EH (cell line): ENCODE results near the gene CADM4.
"Not testable (repeated sequence)": the region's sequence is repeated elsewhere in the genome, so short reads cannot be mapped to it uniquely, and the experiment has no call there.

Source experiments
- DNase-seq: peaks from one replicate; pipeline ENCODE4 v3.0.0-alpha.2; 2015; ENCODE audit warnings: low read depth

The CADM4 gene

DNA sequence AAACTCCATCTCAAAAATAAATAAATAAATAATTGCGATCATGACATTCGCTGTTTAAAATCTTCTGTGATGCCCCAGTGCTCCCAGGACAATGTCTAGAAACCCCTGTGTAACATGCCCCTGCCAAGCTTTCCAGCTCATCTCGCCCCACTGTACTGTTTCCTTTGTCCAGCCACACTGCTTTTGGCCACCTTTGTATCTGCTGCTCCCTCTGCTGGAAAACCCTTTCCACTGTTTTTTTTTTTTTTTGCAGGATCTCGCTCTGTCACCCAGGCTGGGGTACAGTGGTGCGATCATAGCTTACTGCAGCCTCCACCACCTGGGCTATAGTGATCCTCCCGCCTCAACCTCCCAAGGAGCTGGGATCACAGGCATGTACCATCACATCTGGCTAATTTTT lies 22.8 kb upstream of the CADM4 start:
- peak; percentile 30 for DNase-seq

DNA sequence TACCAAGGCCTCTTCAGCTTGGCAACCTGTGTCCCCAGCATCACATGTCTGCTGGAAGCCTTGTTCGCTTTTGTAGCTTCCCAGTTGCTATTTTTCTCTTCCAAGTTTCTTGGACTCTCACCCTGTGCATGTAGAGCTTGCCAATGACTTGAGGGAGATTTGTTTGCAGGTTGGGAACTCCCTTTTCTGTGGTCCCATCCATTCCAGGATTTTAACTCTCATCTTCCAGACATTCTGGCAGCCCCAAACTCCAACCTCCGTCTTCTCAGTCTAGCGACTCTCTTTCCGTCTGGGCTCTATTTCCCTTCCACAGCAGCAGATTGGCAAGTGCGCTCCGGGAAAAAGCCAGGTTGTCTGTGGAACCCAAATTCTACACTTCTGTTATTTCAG lies 21.3 kb upstream of the CADM4 start:
- DNase-seq = no peak

DNA sequence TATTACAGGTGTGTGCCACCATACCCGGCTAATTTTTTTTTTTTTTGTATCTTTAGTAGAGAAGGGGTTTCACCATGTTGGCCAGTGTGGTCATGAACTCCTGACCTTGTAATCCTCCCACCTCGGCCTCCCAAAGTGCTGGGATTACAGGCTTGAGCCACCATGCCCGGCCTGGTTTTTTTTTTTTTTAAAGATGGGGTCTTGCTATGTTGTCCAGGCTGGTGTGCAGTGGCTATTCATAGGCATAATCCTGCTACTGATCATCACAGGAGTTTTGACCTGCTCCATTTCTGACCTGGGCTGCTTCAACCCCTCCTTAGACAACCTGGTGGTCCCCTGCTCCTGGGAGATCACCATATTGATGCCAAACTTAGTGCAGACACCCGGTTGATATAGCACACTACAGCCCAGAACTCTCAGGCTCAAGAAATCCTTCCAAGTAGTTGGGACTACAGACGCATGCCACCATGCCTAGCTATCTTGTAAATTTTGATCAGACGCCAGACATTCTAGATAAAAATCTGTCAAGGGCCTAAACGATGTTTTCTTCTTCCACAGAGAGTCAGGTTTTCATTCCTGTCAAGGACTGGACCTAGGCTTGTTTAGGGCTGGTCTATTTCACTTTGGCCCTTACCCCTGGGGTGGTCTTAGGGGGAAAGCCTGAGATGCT lies 20.8 kb upstream of the CADM4 start:
- no peak for DNase-seq

DNA sequence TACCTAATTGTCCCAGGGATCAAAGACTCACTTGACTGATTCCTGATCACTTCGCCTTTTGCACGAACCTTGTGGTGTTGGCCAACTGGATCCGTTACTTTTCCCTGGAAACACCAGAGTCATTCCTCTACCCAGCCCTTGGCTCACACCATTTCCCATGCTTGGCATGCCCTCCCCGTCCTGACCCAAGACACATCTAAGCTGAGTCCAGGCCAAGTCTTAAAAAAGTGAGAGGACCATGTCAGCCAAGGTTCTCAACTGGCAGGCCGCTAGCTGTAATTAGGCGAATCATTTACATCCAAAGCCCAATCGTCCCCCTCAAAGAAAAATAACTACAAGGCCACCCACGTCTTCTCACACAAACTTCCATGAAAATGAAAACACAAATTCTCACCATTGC lies 18.8 kb upstream of the CADM4 start:
- no peak for DNase-seq

DNA sequence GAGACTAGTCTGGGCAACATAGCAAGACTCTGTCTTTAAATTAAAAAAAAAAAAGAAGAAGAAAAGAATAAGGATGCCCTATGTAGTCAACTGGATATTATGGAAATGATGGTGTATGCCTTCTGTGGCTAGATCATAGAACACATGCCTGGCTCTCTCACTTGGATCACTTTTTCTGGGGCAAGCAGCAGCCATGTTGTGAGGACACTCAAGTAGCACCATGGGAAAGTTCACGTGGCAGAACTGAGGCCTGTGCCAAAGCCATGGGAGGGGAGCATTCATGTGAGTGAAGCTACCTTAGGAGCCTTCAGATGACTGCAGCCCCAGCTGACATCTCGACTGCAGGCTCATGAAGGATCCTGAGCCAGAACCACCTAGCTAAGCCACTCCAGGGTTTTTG lies 18.4 kb upstream of the CADM4 start:
- DNase-seq = no peak

DNA sequence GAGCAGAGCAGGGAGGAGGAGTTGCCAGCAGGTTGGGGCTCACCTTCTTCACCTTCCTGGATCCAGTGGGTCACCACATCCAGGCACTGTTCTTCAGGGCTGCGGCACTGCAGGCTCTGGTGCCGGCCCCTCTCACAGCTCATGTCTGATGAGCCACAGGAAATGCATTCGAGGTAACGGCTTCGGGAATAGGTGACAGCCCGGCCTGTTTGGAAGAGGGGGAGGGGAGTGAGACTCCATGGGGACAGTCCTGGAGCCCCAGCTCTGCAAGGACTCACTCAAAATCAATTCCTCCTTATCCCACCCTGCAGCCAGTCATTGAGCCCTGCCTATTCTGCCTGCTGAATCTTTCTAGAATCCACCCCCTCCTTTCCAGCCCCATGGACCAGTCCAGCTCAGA lies 16.8 kb upstream of the CADM4 start:
- DNase-seq = no peak

DNA sequence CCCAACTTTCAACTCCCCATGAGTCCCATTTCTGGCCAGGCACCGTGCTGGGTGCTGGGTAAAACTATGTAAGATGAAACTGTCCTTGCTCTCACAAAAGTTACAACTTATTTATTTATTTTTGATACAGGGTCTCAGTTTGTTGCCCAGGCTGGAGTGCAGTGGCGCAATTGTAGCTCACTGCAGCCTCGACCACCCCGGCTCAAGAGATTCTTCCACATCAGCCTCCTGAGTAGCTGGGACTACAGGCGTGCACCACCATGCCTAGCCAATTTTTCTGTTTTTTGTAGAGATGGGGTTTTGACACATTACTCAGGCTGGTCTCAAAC lies 12.9 kb upstream of the CADM4 start:
- DNase-seq = no peak

DNA sequence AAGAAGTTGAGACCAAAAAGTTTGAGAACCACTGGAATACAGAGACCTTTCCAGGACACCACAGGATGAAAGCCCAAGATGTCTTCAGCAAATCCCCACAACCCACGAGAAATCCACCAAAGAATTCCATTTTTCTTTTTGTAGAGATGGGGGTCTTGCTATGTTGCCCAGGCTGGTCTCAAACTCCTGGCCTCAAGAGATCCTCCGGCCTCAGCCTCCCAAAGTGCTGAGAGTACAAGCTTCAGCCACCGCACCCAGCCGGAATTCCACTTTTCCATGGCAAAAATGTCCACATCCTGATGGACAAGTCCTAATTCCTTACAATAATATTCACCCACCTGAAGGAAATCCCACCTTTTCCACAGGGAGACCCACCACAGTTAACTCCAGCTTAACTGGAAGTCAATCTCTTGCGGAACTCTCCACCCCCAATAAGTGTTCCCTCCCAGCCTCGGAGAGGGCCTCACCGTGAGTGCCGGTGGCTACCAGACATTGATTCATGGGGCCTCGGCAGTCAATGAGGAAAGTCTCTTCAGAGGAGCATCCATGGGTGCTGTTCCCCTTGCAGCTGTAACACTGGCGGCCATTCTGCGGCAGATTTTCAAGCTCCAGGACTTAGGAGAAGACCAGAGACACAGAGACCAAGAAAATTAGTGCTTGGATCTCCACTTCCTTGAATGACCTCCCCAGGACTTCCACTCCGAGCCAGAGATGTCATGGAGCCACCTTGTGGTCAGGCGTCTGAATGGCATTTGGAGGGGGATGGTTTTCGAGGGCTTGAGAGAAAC lies 12.3 kb upstream of the CADM4 start:
- peak; percentile 69 for DNase-seq

DNA sequence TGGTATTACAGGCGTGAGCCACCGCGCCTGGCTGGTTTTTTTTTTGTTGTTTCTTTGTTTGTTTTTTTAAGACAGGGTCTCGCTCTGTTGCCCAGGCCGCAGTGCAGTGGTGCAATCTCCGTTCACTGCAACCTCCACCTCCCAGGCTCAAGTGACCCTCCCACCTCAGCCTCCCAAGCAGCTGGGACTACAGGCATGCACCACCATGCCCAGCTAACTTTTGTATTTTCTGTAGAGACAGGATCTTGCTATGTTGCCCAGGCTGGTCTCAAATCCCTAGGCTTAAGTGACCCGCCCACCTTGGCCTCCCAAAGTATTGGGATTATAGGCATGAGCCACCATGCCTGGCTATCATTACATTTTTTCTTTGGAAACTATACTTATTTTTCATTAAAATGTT lies 10.6 kb upstream of the CADM4 start:
- DNase-seq = not testable (repeated sequence)

DNA sequence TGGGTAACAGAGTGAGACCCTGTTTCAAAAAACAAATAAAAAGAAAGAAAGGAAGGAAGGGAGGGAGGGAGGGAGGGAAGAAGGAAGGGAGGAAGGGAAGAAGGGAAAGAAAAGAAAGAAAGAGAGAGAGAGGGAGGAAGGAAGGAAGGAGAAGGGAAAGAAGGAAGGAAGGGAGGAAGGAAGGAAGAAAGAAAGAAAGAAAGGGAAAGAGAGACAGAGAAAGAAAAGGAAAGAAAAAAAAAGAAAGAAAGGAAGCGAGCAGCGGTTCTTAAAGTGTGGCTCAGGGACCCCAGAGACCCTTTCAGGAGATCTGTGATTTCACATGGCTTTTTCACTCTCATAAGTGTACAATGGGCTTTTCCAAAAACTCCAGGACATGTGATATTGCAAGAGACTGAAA lies 9.9 kb upstream of the CADM4 start:
- no peak for DNase-seq

DNA sequence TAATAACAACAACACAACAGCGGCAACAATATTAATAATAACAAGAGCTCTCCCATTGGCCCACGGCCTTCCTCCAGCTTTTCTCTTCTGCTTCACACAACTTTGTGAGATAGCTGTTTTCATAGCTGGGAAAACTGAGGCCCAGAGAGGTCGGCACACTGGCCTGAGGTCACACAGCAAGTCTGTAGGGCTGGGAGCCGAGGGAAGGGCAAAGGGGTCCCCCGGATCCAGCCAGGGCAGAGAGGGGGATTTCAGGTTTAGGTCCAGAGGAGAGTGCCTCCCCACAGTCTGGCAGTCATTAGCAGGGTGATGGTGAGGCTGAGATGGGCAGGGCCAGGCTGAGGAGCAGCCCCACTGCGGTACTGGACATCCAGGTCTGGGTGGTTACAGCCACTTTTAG lies 9.0 kb upstream of the CADM4 start:
- no peak for DNase-seq

DNA sequence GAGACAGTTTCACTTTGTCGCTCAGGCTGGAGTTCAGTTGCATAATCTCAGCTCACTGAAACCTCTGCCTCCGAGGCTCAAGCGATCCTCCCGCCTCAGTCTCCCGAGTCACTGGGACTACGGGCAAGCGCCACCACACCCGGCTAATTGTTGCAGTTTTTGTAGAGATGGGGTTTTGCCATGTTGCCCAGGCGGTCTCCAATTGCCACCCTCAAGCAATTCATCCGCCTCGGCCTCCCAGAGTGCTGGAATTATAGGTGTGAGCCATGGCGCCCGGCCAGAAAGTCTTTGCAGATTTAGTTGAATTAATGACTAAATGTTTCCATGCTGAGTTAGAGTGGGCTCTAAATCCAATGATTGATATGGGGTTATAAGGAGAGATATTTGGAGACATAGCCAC lies 4.5 kb upstream of the CADM4 start:
- DNase-seq = no peak

DNA sequence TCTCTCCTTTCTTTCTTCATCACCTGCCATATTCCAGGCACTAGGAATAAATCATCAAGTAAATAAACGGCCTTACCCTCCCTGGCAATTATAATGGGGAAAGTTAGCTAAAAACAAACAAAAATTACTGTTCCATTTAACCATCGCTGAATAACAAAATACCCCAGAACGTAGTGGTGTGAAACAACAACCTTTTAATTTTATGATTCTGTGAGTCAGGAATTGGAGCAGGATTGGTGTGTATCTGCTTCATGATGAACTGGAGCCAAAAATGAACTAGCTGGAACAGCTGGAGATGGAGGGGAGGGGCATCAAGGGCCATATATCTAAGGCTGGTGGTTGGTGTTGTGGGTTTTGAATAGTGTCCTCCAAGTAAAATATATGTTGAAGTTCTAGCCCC lies 3.7 kb upstream of the CADM4 start:
- DNase-seq = no peak

DNA sequence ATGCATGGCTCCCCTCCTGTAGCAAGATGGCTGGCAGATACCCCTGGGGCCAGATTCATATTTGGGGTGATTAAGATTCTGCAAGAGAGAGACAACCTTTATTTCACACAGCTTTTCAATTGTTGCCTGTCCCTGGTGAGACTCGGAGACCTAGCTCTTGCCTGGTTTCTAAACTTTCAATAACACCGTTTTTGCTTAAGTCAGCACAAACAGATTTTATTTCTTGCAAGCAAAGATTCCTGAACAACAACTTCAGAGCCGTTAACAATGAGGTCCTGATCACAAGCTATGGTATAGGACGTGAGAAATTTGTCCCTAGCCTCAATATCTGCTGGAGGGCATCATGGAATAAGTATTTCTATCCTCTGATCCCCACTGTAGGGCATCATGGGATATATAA lies 2.9 kb upstream of the CADM4 start:
- DNase-seq = no peak

DNA sequence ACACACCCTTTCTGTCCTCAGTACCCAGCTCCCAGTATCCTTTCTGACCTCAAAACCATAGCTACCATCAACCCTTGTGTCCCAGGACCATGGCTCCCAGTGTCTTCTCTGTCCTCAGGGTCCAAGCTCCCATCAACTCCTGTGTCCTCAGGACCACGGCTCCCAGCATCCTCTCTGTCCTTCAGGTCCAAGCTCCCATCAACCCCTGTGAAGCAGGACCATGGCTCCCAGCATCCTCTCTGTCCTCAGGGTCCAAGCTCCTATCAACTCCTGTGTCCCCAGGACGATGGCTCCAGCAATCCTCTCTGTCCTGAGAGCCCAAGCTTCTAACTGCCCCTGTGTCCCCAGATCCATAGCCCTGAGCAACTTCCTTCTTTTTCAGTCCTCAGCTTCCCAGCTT lies 1.7 kb upstream of the CADM4 start:
- DNase-seq = no peak

DNA sequence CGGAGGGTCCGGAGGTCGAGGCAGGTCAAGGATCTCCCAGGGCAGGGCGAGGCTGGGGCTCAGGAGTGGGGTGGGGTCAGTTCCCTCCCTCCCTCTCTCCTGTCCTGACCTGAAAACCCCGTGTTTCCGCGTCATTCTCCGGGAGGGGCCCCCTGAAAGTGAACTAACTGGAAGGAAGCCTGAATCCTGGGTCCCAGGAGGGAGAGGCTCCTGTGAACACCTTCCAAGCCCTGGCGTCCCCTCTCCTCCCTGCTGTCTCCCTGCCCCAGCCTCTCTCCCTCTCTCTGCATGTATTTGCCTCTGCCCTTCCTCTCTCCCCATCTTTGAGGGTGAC lies 741 bp upstream of the CADM4 start:
- DNase-seq = no peak

DNA sequence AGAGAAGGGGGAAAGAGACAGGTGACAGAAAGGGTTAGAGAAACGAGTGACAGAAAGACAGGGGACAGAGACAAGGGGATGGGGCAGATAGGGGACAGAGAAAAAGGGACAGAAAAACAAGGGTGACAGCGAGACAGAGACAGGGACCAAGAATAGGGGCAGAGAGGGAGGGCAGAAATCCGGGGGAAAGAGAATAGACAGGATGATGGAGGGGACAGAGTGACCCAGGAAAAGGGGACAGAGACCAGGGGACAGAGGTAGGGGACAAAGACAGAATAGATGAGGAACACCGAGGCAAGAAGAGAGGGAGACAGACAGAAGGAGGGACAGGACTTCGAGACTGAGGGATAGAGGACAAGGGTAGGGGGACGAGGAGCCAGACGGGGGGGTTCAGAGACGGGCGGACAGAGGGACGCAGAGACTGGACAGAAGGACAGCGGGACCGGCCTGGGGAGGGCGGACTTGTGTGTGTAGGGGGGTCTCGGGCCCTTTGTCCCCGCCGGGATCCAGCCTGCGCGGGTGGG lies 593 bp downstream of the CADM4 start:
- DNase-seq = no peak

DNA sequence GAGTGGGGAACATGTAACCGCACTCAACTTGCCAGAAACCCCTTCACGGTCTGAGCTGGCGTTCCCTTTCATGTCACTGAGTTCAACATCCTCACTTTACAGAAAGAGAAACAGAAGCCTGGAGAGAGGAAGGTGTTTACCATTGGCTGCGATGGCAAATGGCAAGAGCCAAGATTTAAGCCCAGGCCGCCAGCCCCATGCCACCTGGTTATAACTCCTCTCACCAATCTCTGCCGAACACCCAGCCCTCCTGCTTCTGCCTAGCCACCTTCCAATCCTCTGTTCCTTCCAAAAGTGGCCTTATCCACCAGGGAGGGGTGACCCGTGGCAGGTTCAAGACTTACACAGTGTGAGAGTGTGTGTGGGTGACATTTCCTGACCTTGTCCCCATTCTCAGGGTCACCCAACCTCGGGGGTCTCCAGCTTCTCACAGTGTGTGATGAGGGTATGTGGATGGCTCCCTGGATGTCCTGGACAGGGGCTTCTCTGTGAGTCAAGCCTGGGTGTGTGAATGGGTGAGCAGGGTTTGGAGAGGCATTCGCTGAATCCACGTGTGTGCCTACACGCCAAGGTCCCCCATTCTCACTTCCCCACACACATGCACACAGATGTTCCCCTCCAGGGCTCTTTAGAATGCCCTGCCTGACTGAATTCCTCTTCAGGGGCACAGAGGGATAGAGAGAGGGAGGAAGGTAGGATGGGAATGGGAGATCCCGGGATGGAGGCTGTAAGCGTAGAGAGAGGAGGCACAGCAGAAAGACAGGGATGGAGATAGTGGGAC lies 1.2 kb downstream of the CADM4 start:
- DNase-seq = no peak

DNA sequence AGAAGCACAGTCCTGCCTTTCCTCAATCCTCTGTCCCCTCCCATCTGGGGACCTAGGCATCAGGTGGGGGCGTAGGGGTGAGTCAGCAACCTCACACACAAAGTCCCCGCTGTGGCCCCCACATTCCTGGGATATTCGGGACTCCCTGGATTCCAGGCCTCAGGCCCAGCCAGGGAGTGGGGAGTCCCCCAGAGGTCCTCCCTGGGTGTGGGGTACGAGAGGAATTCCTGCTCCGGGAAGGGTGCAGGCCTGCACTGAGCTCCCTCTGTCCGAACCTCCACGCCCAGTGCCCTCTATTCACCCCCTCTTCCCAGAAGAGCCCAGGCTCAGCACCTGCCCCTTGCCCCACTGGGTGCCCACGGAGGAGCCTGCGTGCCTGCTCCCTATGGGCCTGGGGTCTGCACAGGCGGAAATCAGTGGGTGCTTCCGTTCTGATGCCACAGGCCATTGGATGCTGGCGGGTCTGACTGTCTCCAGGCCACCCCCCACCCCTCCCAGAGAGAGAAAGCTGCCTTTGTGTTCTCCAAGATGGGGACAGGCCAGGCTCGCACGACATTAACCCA lies 3.4 kb downstream of the CADM4 start:
- DNase-seq = peak; percentile 20

DNA sequence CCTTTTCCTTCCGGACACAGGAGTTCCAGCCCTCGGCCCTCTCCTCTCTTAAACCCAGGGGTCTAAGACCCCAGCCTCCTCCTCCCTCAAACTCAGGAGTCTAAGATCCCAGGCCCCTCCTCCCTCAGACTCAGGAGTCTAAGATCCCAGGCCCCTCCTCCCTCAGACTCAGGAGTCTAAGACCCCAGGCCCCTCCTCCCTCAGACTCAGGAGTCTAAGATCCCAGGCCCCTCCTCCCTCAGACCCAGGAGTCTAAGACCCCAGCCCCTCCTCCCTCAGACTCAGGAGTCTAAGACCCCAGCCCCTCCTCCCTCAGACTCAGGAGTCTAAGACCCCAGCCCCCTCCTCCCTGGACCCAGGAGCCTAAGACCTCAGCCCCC lies 4.1 kb downstream of the CADM4 start:
- not testable (repeated sequence) for DNase-seq

DNA sequence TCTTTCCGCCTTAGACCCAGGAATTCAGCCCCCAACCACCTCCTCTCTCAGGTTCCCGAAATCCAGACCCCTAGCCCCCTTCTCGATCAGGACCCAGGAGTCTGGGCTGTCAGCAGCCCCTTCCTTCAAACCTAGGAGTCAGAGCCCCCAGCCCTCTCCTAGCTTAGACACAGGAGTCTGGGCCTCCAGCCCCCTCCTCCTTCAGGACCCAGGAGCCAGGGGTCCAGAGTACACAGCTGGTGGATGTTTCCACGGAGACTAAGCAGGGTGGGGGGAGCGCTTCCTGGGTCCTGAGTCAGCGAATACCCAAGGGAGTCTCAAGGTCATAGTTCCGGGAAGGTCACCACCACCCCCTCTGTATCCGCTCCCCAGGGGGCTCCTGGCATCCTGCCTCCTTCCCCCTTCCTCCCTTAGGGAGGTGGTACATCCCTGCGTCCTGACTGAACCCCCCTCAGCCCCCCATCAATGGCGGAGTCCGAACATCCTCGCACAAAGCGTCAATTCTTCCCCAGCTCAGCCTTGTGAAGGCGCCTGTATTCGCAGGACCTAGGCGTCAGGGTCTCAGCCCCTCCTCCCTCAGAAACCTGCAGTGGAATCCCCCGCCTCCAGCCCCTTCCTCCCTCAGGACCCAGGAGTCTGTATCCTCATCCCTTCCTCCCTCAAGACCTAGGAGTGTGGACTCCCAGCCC lies 4.6 kb downstream of the CADM4 start:
- DNase-seq = no peak

DNA sequence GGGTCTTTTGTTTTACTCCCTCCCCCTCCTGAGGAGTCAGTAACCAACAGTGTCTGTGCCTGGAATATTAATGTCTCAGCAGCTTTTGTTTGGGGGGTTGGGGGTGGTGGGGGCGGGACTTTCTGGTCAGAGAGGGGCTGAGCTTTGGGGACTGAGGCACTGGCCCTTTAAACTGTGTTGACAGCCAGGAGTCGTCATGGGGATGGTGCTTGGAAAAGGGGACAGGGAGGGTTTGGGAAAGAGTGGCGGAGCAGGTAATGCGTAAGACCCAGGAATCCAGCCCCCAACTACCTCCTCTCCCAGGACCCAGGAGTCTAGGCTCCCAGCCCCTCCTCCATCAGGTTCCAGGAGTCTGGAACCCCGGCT lies 5.2 kb downstream of the CADM4 start:
- DNase-seq = no peak
